Activated gamma-delta T cell treated with Interleukin-2 at 50 U/mL for 16 hours (primary cell): Measurements from ENCODE around the gene PHF21A.

Experiments used
- DNase-seq: peaks from one replicate; pipeline ENCODE4 v3.0.0-alpha.2; 2020

Gene PHF21A

GRCh38 chr11:45930951-45931570 is 190.2 kb downstream of the PHF21A start:
- no peak for DNase-seq

GRCh38 chr11:45930031-45930794 is 191.0 kb downstream of the PHF21A start:
- DNase-seq: peak; percentile 44

GRCh38 chr11:45929486-45930030 is 191.7 kb downstream of the PHF21A start:
- DNase-seq: no peak

- no peak for DNase-seq
Measured at GRCh38 chr11:45928535-45929215, 192.6 kb downstream of the PHF21A start.

- no peak for DNase-seq
Measured at GRCh38 chr11:45927684-45928413, 193.4 kb downstream of the PHF21A start.

GRCh38 chr11:45927332-45927683 is 193.9 kb downstream of the PHF21A start:
- DNase-seq: no peak

GRCh38 chr11:45926536-45927331 is 194.5 kb downstream of the PHF21A start:
- no peak for DNase-seq

GRCh38 chr11:45926001-45926401 is 195.3 kb downstream of the PHF21A start:
- no peak for DNase-seq

GRCh38 chr11:45925550-45925949 is 195.7 kb downstream of the PHF21A start:
- no peak for DNase-seq

GRCh38 chr11:45924927-45925326 is 196.3 kb downstream of the PHF21A start:
- DNase-seq: no peak

- DNase-seq: peak; percentile 3
Measured at GRCh38 chr11:45924036-45924915, 197.0 kb downstream of the PHF21A start.

GRCh38 chr11:45922425-45923082 is 198.7 kb downstream of the PHF21A start, which contains the start of gene LARGE2:
TSS of gene LARGE2 (plus strand) at chr11:45922656. CDS start at chr11:45922883, 227 bp downstream.
- DNase-seq: peak; percentile 14

- peak; percentile 3 for DNase-seq
Measured at GRCh38 chr11:45921561-45922424, 199.5 kb downstream of the PHF21A start.

GRCh38 chr11:45920531-45921477 is 200.4 kb downstream of the PHF21A start:
- DNase-seq: no peak

- DNase-seq: no peak
Measured at GRCh38 chr11:45919806-45920530, 201.3 kb downstream of the PHF21A start.

GRCh38 chr11:45918962-45919675 is 202.1 kb downstream of the PHF21A start:
- no peak for DNase-seq
